HepG2 (cell line): ENCODE results near the gene NFIC. TPM values are rescaled to one million over a fixed set of nuclear protein-coding genes. Genes with fewer than 3 reads are reported as not detected.

Experiments used
- ATF2 ChIP-seq: sonication (generic); formaldehyde crosslinking; IDR thresholded peaks from 2 replicates; pipeline ENCODE4 v1.4.0; 2020; ENCODE audit warnings: missing genetic modification reagents
- BRF2 ChIP-seq: sonication (generic); formaldehyde crosslinking; IDR thresholded peaks from 2 replicates; pipeline ENCODE4 v1.8.1; 2022; ENCODE audit warnings: mild to moderate bottlenecking, missing genetic modification reagents
- GMEB2 ChIP-seq: IDR thresholded peaks from 2 replicates; pipeline ENCODE4 v1.6.1; 2016; ENCODE audit warnings: missing biosample characterization, missing genetic modification reagents, low read depth
- GTF3A ChIP-seq: sonication (generic); formaldehyde crosslinking; conservative IDR thresholded peaks from 2 replicates; pipeline ENCODE4 v1.4.0; 2020; ENCODE audit warnings: mild to moderate bottlenecking, missing genetic modification reagents
- KDM2A ChIP-seq: sonication (generic); formaldehyde crosslinking; IDR thresholded peaks from 2 replicates; pipeline ENCODE4 v1.4.0; 2020; ENCODE audit warnings: low read depth, missing genetic modification reagents, borderline replicate concordance
- KLF11 ChIP-seq: IDR thresholded peaks from 2 replicates; pipeline ENCODE4 v1.6.1; 2016; ENCODE audit warnings: missing compliant biosample characterization
- PHF5A ChIP-seq: IDR thresholded peaks from one replicate; pipeline ENCODE4 v1.6.1; 2018; ENCODE audit warnings: low read depth, missing genetic modification reagents; ENCODE audit not compliant: unreplicated experiment
- POLR2AphosphoS5 ChIP-seq: IDR thresholded peaks from 2 replicates; pipeline ENCODE4 v1.6.1; 2012; ENCODE audit warnings: low read depth, low read length
- POLR2G ChIP-seq: fragments of 200-400 bp; formaldehyde crosslinking; IDR thresholded peaks from 2 replicates; pipeline ENCODE4 v1.6.1; 2018; ENCODE audit warnings: mild to moderate bottlenecking, low read depth, low read length, moderate library complexity
- PRPF4 ChIP-seq: fragments of 200-400 bp; formaldehyde crosslinking; IDR thresholded peaks from 2 replicates; pipeline ENCODE4 v1.6.1; 2016; ENCODE audit warnings: low read length, low read depth; ENCODE audit not compliant: poor library complexity, severe bottlenecking
- RFX3 ChIP-seq: IDR thresholded peaks from 2 replicates; pipeline ENCODE4 v1.6.1; 2016; ENCODE audit warnings: missing biosample characterization, missing genetic modification reagents
- TAF15 ChIP-seq: fragments of 200-400 bp; formaldehyde crosslinking; IDR thresholded peaks from one replicate; pipeline ENCODE4 v1.6.1; 2018; ENCODE audit warnings: mild to moderate bottlenecking, low read depth, low read length; ENCODE audit not compliant: poor library complexity, severe bottlenecking
- YEATS2 ChIP-seq: sonication (generic); formaldehyde crosslinking; IDR thresholded peaks from 2 replicates; pipeline ENCODE4 v1.4.0; 2020; ENCODE audit warnings: missing genetic modification reagents, borderline replicate concordance
- ZBTB8A ChIP-seq: sonication (generic); formaldehyde crosslinking; IDR thresholded peaks from 2 replicates; pipeline ENCODE4 v1.4.0; 2020; ENCODE audit warnings: mild to moderate bottlenecking, low read depth, missing genetic modification reagents, borderline replicate concordance
- ZNF121 ChIP-seq: sonication (generic); formaldehyde crosslinking; IDR thresholded peaks from 2 replicates; pipeline ENCODE4 v1.5.0; 2020; ENCODE audit warnings: mild to moderate bottlenecking, missing genetic modification reagents
- ZNF124 ChIP-seq: sonication (generic); formaldehyde crosslinking; IDR thresholded peaks from 2 replicates; pipeline ENCODE4 v1.4.0; 2020; ENCODE audit warnings: missing genetic modification reagents
- ZNF530 ChIP-seq: sonication (generic); formaldehyde crosslinking; IDR thresholded peaks from 2 replicates; pipeline ENCODE4 v1.5.0; 2020; ENCODE audit warnings: low read depth, mild to moderate bottlenecking, missing genetic modification reagents
- ZNF772 ChIP-seq: sonication (generic); formaldehyde crosslinking; IDR thresholded peaks from 2 replicates; pipeline ENCODE4 v1.5.0; 2020; ENCODE audit warnings: mild to moderate bottlenecking, missing genetic modification reagents
- ZNF83 ChIP-seq: sonication (generic); formaldehyde crosslinking; IDR thresholded peaks from 2 replicates; pipeline ENCODE4 v1.4.0; 2020; ENCODE audit warnings: missing genetic modification reagents, mild to moderate bottlenecking, borderline replicate concordance
- ZNF891 ChIP-seq: sonication (generic); formaldehyde crosslinking; IDR thresholded peaks from 2 replicates; pipeline ENCODE4 v1.5.0; 2020; ENCODE audit warnings: mild to moderate bottlenecking, missing genetic modification reagents
- polyA plus RNA-seq, 8 experiments: library from polyadenylated mRNA; depleted of rRNA in 3 of 8; stranded (reverse) in 7 of 8; unstranded in 1 of 8; fragments of >200 nt; fragmentation: Illumina TruSeq in 4 of 8; extraction: Trizol in 4 of 8; gene quantifications; 2 replicates each; pipeline versions ENCODE4 v1.2.1 to v1.2.3, GENCODE V29; 2011 to 2016; ENCODE audit warnings: low read depth in 4 of 8, missing spikeins in 1 of 8, mixed read lengths in 1 of 8; ENCODE audit not compliant: insufficient read depth in 1 of 8
- total RNA-seq, 5 experiments: library from RNA; depleted of rRNA; stranded (reverse); fragments of >200 nt; fragmentation: Illumina TruSeq; extraction: Trizol; gene quantifications; 2 replicates each; pipeline ENCODE4 v1.2.3, GENCODE V29; 2016; ENCODE audit warnings: low read depth in 1 of 5
- TF ChIP-seq, protein P1 (sequence below): sonication (generic); formaldehyde crosslinking; IDR thresholded peaks from 2 replicates; pipeline ENCODE4 v1.9.0; 2022; ENCODE audit warnings: missing genetic modification reagents, mild to moderate bottlenecking, borderline replicate concordance
- TF ChIP-seq, protein P2 (sequence below): sonication (generic); formaldehyde crosslinking; IDR thresholded peaks from 2 replicates; pipeline ENCODE4 v1.8.0; 2022; ENCODE audit warnings: mild to moderate bottlenecking, missing genetic modification reagents, borderline replicate concordance

NFIC gene
- total and polyA plus RNA-seq, 2 of the 13 experiments (the other 11 are each of a cell fraction or from before 2014, with no cell fraction given) = 1.3 to 2.5 TPM

- TF ChIP-seq POLR2G = peak; percentile 62; the same call in 1 of the 2 replicates
- TF ChIP-seq ZNF83 (CRISPR knock-in tag) = no peak
- TF ChIP-seq RFX3 (CRISPR knock-in tag) = peak; percentile 27; the same call in 1 of the 2 replicates
- TF ChIP-seq, protein P1, sequence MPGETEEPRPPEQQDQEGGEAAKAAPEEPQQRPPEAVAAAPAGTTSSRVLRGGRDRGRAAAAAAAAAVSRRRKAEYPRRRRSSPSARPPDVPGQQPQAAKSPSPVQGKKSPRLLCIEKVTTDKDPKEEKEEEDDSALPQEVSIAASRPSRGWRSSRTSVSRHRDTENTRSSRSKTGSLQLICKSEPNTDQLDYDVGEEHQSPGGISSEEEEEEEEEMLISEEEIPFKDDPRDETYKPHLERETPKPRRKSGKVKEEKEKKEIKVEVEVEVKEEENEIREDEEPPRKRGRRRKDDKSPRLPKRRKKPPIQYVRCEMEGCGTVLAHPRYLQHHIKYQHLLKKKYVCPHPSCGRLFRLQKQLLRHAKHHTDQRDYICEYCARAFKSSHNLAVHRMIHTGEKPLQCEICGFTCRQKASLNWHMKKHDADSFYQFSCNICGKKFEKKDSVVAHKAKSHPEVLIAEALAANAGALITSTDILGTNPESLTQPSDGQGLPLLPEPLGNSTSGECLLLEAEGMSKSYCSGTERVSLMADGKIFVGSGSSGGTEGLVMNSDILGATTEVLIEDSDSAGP = peak; percentile 100
- peak; percentile 81 for TF ChIP-seq PHF5A (CRISPR knock-in tag)
- no peak for TF ChIP-seq GMEB2 (CRISPR knock-in tag)
- no peak for TF ChIP-seq PRPF4
- TF ChIP-seq ATF2 = peak; percentile 90
- peak; percentile 88; the same call in 1 of the 2 replicates for TF ChIP-seq ZNF772 (CRISPR knock-in tag)
- TF ChIP-seq ZBTB8A (CRISPR knock-in tag) = no peak
- no peak for TF ChIP-seq GTF3A (CRISPR knock-in tag)
- TF ChIP-seq BRF2 = 0 out of 2 replicates have a peak, but pooled peaks have one; percentile 67
- TF ChIP-seq, protein P2, sequence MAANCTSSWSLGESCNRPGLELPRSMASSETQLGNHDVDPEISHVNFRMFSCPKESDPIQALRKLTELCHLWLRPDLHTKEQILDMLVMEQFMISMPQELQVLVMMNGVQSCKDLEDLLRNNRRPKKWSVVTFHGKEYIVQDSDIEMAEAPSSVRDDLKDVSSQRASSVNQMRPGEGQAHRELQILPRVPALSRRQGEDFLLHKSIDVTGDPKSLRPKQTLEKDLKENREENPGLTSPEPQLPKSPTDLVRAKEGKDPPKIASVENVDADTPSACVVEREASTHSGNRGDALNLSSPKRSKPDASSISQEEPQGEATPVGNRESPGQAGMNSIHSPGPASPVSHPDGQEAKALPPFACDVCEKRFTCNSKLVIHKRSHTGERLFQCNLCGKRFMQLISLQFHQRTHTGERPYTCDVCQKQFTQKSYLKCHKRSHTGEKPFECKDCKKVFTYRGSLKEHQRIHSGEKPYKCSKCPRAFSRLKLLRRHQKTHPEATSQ = 0 out of 2 replicates have a peak, but pooled peaks have one; percentile 60
- TF ChIP-seq ZNF121 (CRISPR knock-in tag) = peak; percentile 84
- TF ChIP-seq KDM2A (CRISPR knock-in tag) = peak; percentile 89
- TF ChIP-seq YEATS2 (CRISPR knock-in tag) = 0 out of 2 replicates have a peak, but pooled peaks have one; percentile 49
- peak; percentile 19; the same call in 1 of the 2 replicates for TF ChIP-seq ZNF124 (CRISPR knock-in tag)
- peak; percentile 66 for TF ChIP-seq TAF15
- peak; percentile 32; the same call in 1 of the 2 replicates for TF ChIP-seq POLR2AphosphoS5
- TF ChIP-seq ZNF891 (CRISPR knock-in tag) = no peak
- TF ChIP-seq KLF11 (CRISPR knock-in tag) = 0 out of 2 replicates have a peak, but pooled peaks have one; percentile 69
- no peak for TF ChIP-seq ZNF530 (CRISPR knock-in tag)
These were observed 31.9 kb downstream of the NFIC start (continued) for GRCh38 chr19:3398114-3398899.
